MM.1S (cell line): ENCODE data around the gene TBC1D10B.
A peak's percentile ranks its signal among the peaks of the same experiment; 100 is the strongest.

ENCODE experiments used
- DNase-seq: peaks from one replicate; pipeline ENCODE4 v3.0.0-alpha.2; 2015
- H2AFZ ChIP-seq: fragments of 300-600 bp; sonication (generic); 2 replicates; pipeline ENCODE4 v1.6.0; 2016; ENCODE audit warnings: antibody characterized with exemption, low read length
- H3F3A ChIP-seq: fragments of 300-600 bp; sonication (generic); 2 replicates; pipeline ENCODE4 v1.6.1; 2016; ENCODE audit warnings: mild to moderate bottlenecking, antibody characterized with exemption, low read length, moderate library complexity, mixed read lengths; ENCODE audit not compliant: insufficient read depth
- H3K27ac ChIP-seq: fragments of 300-600 bp; sonication (generic); 2 replicates; pipeline ENCODE4 v1.5.1; 2016; ENCODE audit warnings: mild to moderate bottlenecking, low read length
- H3K27me3 ChIP-seq: fragments of 300-600 bp; sonication (generic); replicated peaks from 2 replicates; pipeline ENCODE4 v1.6.0; 2016; ENCODE audit warnings: low read length; ENCODE audit not compliant: insufficient read depth
- H3K36me3 ChIP-seq: fragments of 300-600 bp; sonication (generic); replicated peaks from 2 replicates; pipeline ENCODE4 v1.6.1; 2016; ENCODE audit warnings: mild to moderate bottlenecking, low read length, mixed read lengths; ENCODE audit not compliant: insufficient read depth
- H3K4me1 ChIP-seq: fragments of 300-600 bp; sonication (generic); 2 replicates; pipeline ENCODE4 v1.6.1; 2016; ENCODE audit warnings: low read length, mixed read lengths
- H3K4me2 ChIP-seq: fragments of 300-600 bp; sonication (generic); 2 replicates; pipeline ENCODE4 v1.6.0; 2016; ENCODE audit warnings: low read depth, low read length
- H3K4me3 ChIP-seq: fragments of 300-600 bp; sonication (generic); 2 replicates; pipeline ENCODE4 v1.5.1; 2016; ENCODE audit warnings: low read length, mixed read lengths
- H3K79me2 ChIP-seq: fragments of 300-600 bp; sonication (generic); 2 replicates; pipeline ENCODE4 v1.6.1; 2016; ENCODE audit warnings: mixed run types, low read length, mixed read lengths
- H3K9ac ChIP-seq: fragments of 300-600 bp; sonication (generic); 2 replicates; pipeline ENCODE4 v1.6.1; 2016; ENCODE audit warnings: low read length, mixed read lengths
- H3K9me2 ChIP-seq: fragments of 300-600 bp; sonication (generic); replicated peaks from 2 replicates; pipeline ENCODE4 v1.6.1; 2016; ENCODE audit warnings: mild to moderate bottlenecking, low read length, mixed read lengths; ENCODE audit not compliant: insufficient read depth
- H3K9me3 ChIP-seq: fragments of 300-600 bp; sonication (generic); replicated peaks from 2 replicates; pipeline ENCODE4 v1.6.1; 2016; ENCODE audit warnings: mild to moderate bottlenecking, low read length, mixed read lengths; ENCODE audit not compliant: insufficient read depth
- H4K20me1 ChIP-seq: fragments of 300-600 bp; sonication (generic); 2 replicates; pipeline ENCODE4 v1.6.1; 2016; ENCODE audit warnings: mild to moderate bottlenecking, low read length, moderate library complexity, mixed read lengths; ENCODE audit not compliant: insufficient read depth
- EZH2 ChIP-seq: fragments of 300-600 bp; sonication (generic); optimal IDR thresholded peaks from 2 replicates; pipeline ENCODE3; 2017; ENCODE audit warnings: low read depth, mild to moderate bottlenecking, antibody characterized with exemption, low read length, mixed read lengths
- EZH2phosphoT487 ChIP-seq: fragments of 300-600 bp; sonication (generic); IDR thresholded peaks from 2 replicates; pipeline ENCODE4 v1.6.1; 2018; ENCODE audit warnings: antibody characterized with exemption, low read length
- TF ChIP-seq, protein P1 (sequence below): fragments of 300-600 bp; sonication (generic); IDR thresholded peaks from 2 replicates; pipeline ENCODE4 v1.5.1; 2016; ENCODE audit warnings: antibody characterized with exemption, low read length, mixed read lengths

TBC1D10B gene

DNA sequence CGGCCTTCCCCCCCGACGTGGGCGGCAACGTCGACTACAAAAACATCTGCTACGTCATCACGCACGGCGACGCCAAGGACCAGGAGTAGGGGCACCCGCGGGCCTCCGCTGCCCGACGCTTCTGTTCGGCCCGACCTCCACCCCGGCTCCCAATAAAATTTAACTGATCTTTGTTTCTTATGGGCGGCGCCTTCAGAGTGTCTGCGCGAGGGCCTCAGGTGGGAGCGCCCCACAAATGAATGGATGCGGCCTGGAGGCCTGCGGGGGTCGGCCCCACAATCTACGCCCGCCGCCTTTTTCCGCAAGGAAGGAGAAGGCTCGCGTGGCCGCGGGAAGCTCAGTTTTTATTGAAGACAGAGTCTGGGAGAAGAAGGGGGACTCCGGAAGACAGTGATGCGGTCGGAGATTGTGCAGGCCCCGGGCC is 7.5 kb upstream of the TBC1D10B start:
- peaks cover 32% of the 10 kb centered on the region for H3K4me1 ChIP-seq
- H3K4me3 ChIP-seq, result peak overlapping the region; percentile 68
- no peaks in the 10 kb centered on the region for H3K27me3 ChIP-seq
- no peaks in the 10 kb centered on the region for H4K20me1 ChIP-seq
- H3K9me3 ChIP-seq, result no peaks in the 10 kb centered on the region
- H3K9ac ChIP-seq, result peak overlapping the region; percentile 93
- no peaks in the 10 kb centered on the region for H3K9me2 ChIP-seq
- peak overlapping the region; percentile 85 for H2AFZ ChIP-seq
- DNase-seq, result peak; percentile 63
- peak overlapping the region; percentile 98 for H3K27ac ChIP-seq
- peaks cover 35% of the 10 kb centered on the region for H3F3A ChIP-seq
- TF ChIP-seq, protein P1, sequence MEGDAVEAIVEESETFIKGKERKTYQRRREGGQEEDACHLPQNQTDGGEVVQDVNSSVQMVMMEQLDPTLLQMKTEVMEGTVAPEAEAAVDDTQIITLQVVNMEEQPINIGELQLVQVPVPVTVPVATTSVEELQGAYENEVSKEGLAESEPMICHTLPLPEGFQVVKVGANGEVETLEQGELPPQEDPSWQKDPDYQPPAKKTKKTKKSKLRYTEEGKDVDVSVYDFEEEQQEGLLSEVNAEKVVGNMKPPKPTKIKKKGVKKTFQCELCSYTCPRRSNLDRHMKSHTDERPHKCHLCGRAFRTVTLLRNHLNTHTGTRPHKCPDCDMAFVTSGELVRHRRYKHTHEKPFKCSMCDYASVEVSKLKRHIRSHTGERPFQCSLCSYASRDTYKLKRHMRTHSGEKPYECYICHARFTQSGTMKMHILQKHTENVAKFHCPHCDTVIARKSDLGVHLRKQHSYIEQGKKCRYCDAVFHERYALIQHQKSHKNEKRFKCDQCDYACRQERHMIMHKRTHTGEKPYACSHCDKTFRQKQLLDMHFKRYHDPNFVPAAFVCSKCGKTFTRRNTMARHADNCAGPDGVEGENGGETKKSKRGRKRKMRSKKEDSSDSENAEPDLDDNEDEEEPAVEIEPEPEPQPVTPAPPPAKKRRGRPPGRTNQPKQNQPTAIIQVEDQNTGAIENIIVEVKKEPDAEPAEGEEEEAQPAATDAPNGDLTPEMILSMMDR, result no peak
- TF ChIP-seq EZH2 (no peak), EZH2phosphoT487 (no peak)
- peaks cover 36% of the 10 kb centered on the region for H3K79me2 ChIP-seq
- H3K36me3 ChIP-seq, result no peaks in the 10 kb centered on the region
- peak overlapping the region; percentile 95 for H3K4me2 ChIP-seq

DNA sequence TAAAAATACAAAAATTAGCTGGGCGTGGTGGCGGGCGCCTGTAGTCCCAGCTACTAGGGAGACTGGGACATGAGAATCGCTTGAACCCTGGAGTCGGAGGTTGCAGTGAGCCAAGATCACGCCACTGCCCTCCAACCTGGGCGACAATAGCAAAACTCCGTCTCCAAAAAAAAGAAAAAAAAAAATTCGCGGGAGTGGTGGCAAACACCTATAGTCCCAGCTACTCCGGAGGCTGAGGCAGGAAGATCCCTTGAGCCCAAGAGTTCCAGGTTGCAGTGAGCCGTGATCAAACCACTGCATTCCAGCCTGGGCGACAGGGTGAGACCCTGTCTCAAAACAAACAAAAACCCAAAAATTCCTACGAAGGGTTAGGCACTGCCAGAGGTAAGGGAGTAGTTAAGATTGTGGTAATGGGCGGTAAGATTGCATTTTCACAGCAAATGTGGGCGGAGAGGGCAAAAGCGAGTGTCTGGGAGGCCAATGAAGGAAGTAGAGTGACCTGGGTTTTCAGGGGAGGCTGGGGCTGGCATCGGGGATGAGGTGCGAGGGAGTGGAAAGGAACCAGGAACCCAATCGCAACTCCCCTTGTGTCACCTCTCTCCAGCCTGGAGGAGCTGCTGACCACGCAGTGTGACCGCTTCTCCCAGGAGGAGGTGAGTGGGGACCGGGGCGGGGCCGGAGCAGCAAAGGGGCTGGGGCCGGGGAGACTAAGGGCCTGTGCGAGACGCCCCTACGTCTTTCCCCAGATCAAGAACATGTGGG is 6.9 kb upstream of the TBC1D10B start:
- peak overlapping the region; percentile 98 for H3K27ac ChIP-seq
- no peaks in the 10 kb centered on the region for H4K20me1 ChIP-seq
- no peak for DNase-seq

DNA sequence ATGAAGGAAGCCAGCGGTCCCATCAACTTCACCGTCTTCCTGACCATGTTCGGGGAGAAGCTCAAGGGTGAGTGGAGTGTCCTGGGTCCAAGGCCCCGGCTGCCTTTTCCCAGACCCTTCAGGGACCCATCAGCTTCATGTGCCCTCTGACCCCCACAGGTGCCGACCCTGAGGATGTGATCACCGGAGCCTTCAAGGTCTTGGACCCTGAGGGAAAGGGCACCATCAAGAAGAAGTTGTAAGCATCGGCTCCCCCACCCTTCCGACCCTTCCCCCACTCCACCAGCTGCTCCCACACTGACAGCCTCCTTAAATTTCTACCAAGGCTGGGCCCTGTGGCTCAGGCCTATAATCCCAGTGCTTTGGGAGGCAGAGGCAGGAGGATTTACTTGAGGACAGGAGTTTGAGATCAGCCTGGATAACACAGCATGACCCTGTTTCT is 6.2 kb upstream of the TBC1D10B start:
- H3K4me3 ChIP-seq, result no peak overlapping the region
- H2AFZ ChIP-seq, result no peak overlapping the region
- H3K36me3 ChIP-seq, result no peaks in the 10 kb centered on the region
- H3K27me3 ChIP-seq, result no peaks in the 10 kb centered on the region
- TF ChIP-seq EZH2phosphoT487 (no peak), EZH2 (no peak)
- TF ChIP-seq, protein P1, result no peak
- H3K9me3 ChIP-seq, result no peaks in the 10 kb centered on the region
- peaks cover 31% of the 10 kb centered on the region for H3K4me1 ChIP-seq
- peaks cover 24% of the 10 kb centered on the region for H3K79me2 ChIP-seq
- no peak overlapping the region for H3K4me2 ChIP-seq
- no peak overlapping the region for H3K9ac ChIP-seq
- H3F3A ChIP-seq, result peaks cover 35% of the 10 kb centered on the region
- H4K20me1 ChIP-seq, result no peaks in the 10 kb centered on the region
- H3K27ac ChIP-seq, result no peak overlapping the region
- H3K9me2 ChIP-seq, result no peaks in the 10 kb centered on the region
- DNase-seq, result no peak

More for the DNA sequence above, 6.9 kb upstream of the TBC1D10B start:
- H3K27me3 ChIP-seq, result no peaks in the 10 kb centered on the region
- H3K79me2 ChIP-seq, result peaks cover 32% of the 10 kb centered on the region
- no peaks in the 10 kb centered on the region for H3K9me2 ChIP-seq
- peak overlapping the region; percentile 68 for H3K4me3 ChIP-seq
- H3K36me3 ChIP-seq, result no peaks in the 10 kb centered on the region
- peak overlapping the region; percentile 93 for H3K9ac ChIP-seq
- peaks cover 35% of the 10 kb centered on the region for H3F3A ChIP-seq
- TF ChIP-seq, protein P1, result no peak
- TF ChIP-seq EZH2phosphoT487, result no peak
- TF ChIP-seq EZH2, result no peak
- H3K4me2 ChIP-seq, result peak overlapping the region; percentile 95
- H3K9me3 ChIP-seq, result no peaks in the 10 kb centered on the region
- H2AFZ ChIP-seq, result peak overlapping the region; percentile 85
- peaks cover 28% of the 10 kb centered on the region for H3K4me1 ChIP-seq
